Mucosa of stomach (tissue), 1 donor: ENCODE results near the gene MYBPC2.
"Not testable (repeated sequence)": the region's sequence is repeated elsewhere in the genome, so short reads cannot be mapped to it uniquely, and the experiment has no call there.

ENCODE experiments used
- H3K27me3 ChIP-seq: one replicate; pipeline ENCODE4 v1.7.0; 2013; ENCODE audit warnings: mild to moderate bottlenecking, low read length; ENCODE audit not compliant: control insufficient read depth, insufficient read depth
- H3K36me3 ChIP-seq: one replicate; pipeline ENCODE4 v1.7.0; 2013; ENCODE audit warnings: low read length; ENCODE audit not compliant: control insufficient read depth, insufficient read depth
- H3K4me1 ChIP-seq: one replicate; pipeline ENCODE4 v1.7.0; 2013; ENCODE audit warnings: mild to moderate bottlenecking, low read length; ENCODE audit not compliant: control insufficient read depth, insufficient read depth
- H3K4me3 ChIP-seq: one replicate; pipeline ENCODE4 v1.7.0; 2013; ENCODE audit warnings: low read length
- H3K9ac ChIP-seq: one replicate; pipeline ENCODE4 v1.7.0; 2013; ENCODE audit warnings: mild to moderate bottlenecking, low read length, moderate library complexity
- H3K9me3 ChIP-seq: one replicate; pipeline ENCODE4 v1.7.0; 2013; ENCODE audit warnings: mild to moderate bottlenecking, low read length, moderate library complexity; ENCODE audit not compliant: control insufficient read depth
- donor health status: Pancreatic carcinoma.

The MYBPC2 gene

DNA sequence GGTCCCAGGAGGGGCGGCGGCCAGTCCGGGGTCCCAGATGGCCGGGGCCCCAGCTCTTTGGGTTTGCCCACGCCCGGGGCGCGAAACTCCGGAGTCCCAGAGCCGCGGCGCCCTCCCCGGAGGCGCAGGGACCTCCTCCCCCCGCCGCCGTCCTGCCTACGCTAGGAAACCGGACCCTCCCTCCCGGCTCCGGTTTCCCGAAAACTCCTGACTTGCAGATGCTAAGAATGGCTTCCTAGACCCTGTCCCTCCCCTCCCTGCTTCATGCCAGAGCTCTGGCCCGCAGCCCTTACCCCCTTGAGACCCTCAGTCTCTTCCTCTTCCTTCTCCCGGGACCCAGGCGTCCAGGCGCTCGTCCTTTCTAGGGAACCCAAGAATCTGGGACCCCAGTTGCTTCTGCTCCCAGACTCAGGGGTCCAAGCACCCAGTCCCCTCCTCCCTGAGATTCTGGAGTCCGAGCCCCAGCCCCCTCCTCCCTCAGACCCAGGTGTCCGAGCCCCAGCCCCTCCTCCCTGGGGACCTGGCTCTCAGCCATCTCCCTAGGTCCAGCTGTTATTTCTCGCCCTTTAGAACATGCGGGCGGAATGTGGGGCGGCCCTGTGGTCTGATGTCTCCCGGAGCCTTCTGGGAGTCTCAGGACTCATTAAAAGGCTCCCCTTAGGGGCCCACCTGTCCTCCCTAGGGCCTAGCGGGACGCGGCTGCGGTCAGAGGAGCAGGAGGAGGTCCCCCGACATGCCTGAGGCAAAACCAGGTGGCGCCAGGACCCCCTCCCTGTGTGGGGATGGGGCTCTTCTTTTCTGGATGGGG is at the start of gene MYBPC2:
Gene MYBPC2, plus strand, starts transcription at position 672 of the 808 bp plus-strand sequence. Its CDS starts 62 bp downstream, at position 734.
- H3K4me1 ChIP-seq = peaks cover 17% of the 10 kb centered on the region

DNA sequence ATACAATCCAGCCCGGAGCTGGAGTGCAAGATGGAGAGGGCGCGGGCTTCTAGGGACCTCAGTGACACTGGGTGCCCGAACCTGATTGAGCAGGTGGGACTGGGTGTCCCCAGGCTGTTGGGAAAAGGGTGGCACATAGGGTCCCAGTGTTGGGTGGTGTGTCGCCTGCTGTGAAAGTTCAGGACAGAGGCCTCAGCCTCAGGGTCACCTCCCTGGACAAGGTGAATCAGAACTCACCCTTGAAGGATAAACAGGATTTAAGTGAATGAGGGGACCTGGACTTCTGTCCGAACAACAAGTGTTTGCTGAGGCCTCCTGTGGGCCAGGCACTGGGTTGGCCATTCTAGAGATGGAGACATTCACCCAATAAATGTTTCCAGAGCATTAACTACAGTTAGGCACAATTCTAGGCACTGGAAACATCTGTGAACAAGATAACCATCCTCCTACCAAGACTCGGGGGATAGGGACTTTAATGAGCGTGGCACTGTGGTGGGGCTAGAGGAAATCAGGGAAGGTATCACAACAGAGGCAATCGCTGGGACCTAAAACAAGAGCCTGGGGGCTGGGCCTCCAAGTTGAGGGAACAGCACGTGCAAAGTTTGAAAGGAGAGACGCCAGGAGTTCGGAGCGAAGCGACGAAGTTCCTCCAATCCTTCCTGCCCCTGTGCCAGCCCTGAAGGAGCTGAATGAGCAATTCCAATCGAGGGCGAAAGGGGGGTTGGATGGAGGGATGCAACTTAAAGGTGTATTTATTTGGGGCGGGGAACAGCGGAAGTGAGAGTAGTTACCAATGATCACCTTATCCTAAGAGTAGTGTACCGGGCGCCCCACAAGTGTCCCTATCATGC is 49.5 kb upstream of the MYBPC2 start:
- Histone ChIP-seq H3K36me3 (peaks cover 24% of the 10 kb centered on the region), H3K4me1 (peaks cover 5% of the 10 kb centered on the region), H3K9ac (peak overlapping the region; percentile 47), H3K9me3 (no peaks in the 10 kb centered on the region), H3K27me3 (no peaks in the 10 kb centered on the region), H3K4me3 (peak overlapping the region; percentile 28)

More for the DNA sequence above, at the start of gene MYBPC2:
- Histone ChIP-seq H3K36me3 (no peaks in the 10 kb centered on the region), H3K4me3 (peak within 1 kb of the TSS; percentile 22), H3K9ac (peak within 1 kb of the TSS; percentile 24), H3K27me3 (peaks cover 51% of the 10 kb centered on the region), H3K9me3 (no peaks in the 10 kb centered on the region)

DNA sequence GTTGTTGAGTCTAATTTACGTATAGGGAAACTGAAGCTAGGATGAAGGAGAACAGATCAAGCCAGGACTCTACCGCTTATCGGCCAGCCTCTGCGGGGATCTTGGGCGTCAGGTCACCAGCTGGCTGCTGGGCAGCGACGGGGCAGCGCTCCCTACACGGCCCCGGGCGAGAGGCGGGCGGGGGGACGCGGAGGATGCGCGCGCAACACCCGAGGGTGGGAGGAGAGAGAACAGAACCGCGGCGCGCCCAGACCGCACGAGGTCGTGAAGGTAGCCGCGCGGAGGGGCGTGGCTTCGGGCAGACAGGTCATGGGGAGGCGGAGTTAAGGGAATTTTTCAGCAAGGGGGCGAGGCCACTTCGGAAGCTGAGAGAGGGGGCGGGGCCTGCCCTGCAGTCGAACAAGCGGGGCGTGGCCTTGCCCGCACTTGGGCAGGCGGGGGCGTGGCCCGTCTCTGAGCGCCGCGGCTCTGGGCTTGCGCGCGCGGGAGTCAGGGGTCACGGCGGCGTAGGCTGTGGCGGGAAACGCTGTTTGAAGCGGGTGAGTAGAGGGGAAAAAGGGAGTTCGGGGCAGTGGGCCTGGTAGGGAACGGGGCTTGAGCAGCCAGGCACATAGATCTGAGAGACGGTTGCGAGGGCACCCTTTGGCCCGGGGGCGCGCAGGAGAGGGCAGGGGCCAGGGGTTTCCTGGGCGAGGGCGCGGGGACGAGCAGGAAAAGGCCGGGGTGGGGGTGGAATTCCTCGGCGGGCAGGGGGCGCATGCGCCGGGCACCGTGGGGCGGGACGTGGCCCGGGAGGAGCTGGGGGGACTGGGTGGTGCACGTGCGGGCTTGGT is 48.6 kb upstream of the MYBPC2 start, which contains the start of gene POLD1:
Gene POLD1, plus strand, starts transcription at position 496 of the 833 bp plus-strand sequence. CDS start 14,505 bp downstream, outside the sequence.
- H3K4me3 ChIP-seq = peak within 1 kb of the TSS; percentile 28
- H3K4me1 ChIP-seq = peaks cover 5% of the 10 kb centered on the region
- H3K36me3 ChIP-seq = peaks cover 16% of the 10 kb centered on the region
- no peaks in the 10 kb centered on the region for H3K27me3 ChIP-seq
- peak within 1 kb of the TSS; percentile 67 for H3K9ac ChIP-seq
- no peaks in the 10 kb centered on the region for H3K9me3 ChIP-seq

DNA sequence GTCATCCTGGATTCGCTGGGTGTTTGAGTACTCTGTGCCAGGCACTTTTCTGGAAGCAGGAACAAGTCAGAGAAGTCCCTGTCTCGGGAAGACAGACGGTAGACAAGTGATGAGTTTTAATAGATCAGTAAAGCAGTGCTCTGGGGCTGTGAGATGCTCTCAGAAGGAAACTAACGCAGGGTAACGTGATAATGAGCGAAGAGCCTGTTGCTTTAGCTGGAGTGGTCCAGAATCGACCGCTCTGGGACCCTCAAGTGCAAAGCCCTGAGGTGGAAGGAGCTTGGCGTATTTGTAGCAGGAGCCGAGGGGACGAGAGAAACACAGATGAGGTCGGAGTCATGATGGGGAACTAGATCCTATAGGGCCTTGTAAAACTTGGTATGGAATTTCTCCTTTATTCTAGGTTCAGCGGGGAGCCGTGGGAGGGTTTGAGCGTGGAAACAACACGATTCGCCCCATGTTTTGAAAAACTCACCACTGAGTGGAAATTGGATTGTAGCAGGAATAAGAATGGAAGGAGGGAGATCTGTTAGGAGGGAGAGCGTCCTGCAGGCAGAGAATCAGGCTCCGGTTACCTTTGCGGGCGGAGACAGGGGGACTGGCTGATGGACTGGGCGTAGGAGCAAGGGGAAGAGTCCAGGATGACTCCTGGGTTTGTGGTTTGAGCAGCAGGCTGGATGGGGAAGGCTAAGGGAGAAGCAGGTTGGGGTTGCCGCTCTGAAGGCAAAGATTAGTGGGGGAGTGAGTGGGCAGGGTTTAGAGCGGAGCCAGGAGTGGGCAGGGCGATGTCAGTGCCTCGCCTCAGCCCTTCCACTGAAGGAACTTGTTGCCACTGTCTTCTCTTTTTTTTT is 47.8 kb upstream of the MYBPC2 start:
- Histone ChIP-seq H3K9ac (peak overlapping the region; percentile 67), H3K4me3 (no peak overlapping the region), H3K4me1 (peaks cover 5% of the 10 kb centered on the region)

DNA sequence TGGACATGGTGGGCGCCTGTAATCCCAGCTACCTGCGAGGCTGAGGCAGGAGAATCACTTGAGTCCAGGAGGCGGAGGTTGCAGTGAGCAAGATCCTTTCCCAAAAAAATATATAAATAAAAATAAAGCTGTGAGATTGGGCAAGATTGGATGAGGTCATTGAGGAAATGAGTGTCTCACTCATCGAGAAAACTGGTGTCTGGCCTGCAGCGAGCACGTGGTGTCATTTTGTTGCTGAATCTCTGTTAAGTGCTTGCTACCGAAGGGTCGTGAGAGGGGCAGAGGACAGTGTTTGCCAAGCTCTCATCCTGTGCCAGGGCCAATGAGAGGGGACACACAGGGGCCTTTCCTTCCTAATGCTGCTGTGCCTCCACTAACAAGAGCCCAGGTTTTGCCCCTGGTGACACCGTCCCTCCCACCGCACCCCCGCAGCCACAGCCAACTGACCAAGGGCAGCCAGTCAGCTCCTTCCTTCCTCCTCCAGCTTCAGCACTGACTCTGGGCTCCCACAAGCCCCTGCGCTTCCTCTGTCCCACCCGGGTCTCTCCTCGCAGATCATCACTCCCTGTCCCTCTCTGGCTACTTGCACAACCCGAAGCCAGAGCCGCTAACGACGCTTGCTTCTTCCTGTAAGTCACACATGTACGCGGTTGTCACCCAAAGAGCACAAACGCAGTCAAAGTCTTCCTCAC is 45.4 kb upstream of the MYBPC2 start:
- H3K27me3 ChIP-seq = no peaks in the 10 kb centered on the region
- no peak overlapping the region for H3K4me3 ChIP-seq
- no peak overlapping the region for H3K9ac ChIP-seq

More for the DNA sequence above, 47.8 kb upstream of the MYBPC2 start:
- no peaks in the 10 kb centered on the region for H3K9me3 ChIP-seq
- H3K36me3 ChIP-seq = peaks cover 12% of the 10 kb centered on the region
- no peaks in the 10 kb centered on the region for H3K27me3 ChIP-seq

DNA sequence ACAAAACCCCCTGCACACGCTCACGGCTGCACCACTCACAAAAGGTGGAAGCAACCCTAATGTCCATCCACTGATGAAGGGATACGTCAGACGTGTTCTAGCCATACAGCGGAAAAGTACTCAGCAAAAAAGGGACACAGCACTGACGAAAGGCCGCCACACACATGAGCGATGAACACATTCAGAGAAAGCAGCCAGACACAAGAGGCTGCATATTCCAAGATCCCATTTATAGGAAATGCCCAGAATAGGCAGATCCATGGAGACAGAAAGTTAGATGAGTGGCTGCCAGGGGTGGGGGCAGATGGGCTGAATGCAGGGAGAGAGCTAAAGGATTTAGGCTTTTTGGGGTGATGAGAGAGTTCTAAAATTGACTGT is 44.8 kb upstream of the MYBPC2 start:
- Histone ChIP-seq H3K27me3 (no peaks in the 10 kb centered on the region), H3K4me1 (peaks cover 5% of the 10 kb centered on the region), H3K9ac (no peak overlapping the region), H3K4me3 (no peak overlapping the region), H3K36me3 (no peaks in the 10 kb centered on the region), H3K9me3 (no peaks in the 10 kb centered on the region)

More for the DNA sequence above, 45.4 kb upstream of the MYBPC2 start:
- Histone ChIP-seq H3K36me3 (no peaks in the 10 kb centered on the region), H3K9me3 (no peaks in the 10 kb centered on the region), H3K4me1 (peaks cover 5% of the 10 kb centered on the region)

DNA sequence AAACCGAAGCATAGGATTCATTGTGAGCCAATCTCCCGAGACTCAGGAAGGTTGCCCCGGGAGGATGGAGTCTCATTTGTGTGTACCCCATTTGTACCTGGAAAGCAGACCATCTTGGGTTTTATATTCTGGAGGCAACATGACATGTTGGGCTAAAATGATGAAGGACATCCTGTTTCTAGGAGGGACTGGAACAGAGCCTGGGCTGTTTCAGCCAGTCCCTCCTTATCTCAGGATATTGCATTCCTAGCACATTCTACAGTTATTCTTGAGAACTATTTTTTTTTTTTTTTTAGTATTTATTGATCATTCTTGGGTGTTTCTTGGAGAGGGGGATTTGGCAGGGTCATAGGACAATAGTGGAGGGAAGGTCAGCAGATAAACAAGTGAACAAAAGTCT is 42.4 kb upstream of the MYBPC2 start:
- H3K36me3 ChIP-seq, H3K9ac ChIP-seq, H3K4me3 ChIP-seq, H3K4me1 ChIP-seq, H3K9me3 ChIP-seq, H3K27me3 ChIP-seq: not testable (repeated sequence)

DNA sequence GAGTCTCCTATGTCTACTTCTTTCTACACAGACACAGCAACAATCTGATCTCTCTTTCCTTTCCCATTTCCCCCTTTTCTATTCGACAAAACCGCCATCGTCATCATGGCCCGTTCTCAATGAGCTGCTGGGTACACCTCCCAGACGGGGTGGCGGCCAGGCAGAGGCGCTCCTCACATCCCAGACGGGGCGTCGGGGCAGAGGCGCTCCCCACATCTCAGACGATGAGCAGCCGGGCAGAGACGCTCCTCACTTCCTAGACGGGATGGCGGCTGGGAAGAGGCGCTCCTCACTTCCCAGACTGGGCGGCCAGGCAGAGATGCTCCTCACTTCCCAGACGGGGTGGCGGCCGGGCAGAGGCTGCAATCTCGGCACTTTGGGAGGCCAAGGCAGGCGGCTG is 41.7 kb upstream of the MYBPC2 start:
- not testable (repeated sequence) for H3K36me3 ChIP-seq, H3K27me3 ChIP-seq, H3K9ac ChIP-seq, H3K4me3 ChIP-seq, H3K4me1 ChIP-seq, H3K9me3 ChIP-seq

DNA sequence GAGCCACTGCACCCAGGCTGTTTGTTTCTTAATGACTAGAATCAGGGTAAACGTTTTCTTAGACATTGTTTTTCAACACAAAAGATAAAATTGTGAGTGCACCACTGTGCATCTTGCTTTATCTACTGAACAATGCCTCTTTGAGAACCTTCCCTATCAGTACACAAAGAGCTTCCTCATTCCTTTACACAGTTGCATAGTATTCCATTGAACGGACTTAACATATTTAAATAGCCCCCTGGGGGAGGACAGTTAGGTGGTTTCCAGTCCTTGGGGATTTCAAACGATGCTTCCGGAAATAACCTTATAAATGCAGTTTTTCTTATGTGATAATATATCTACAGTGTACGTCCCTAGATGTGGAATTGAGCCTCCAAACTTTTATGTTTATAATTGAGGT is 39.9 kb upstream of the MYBPC2 start:
- no peaks in the 10 kb centered on the region for H3K4me1 ChIP-seq
- no peaks in the 10 kb centered on the region for H3K27me3 ChIP-seq
- H3K4me3 ChIP-seq = no peak overlapping the region
- H3K36me3 ChIP-seq = no peaks in the 10 kb centered on the region
- no peaks in the 10 kb centered on the region for H3K9me3 ChIP-seq
- no peak overlapping the region for H3K9ac ChIP-seq

DNA sequence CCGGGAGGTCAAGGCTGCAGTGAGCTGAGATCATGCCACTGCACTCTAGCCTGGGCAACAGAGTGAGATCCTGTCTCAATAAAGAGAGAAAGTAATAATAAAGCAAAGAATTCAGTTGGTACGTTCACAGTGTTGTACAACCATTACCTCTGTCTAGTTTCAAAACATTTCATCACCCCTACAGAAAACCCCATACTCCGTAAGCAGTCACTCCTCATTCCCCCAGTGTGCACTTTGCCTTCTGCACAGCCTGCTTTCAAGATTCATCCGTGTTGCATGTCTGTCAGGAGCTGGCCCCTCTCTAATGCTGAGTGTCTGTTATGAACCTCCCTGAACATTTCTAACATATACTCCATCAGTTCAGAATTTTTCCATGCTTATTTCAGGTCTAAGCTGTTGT is 39.1 kb upstream of the MYBPC2 start:
- Histone ChIP-seq H3K9me3 (no peaks in the 10 kb centered on the region), H3K4me3 (no peak overlapping the region), H3K4me1 (no peaks in the 10 kb centered on the region), H3K27me3 (no peaks in the 10 kb centered on the region), H3K36me3 (no peaks in the 10 kb centered on the region), H3K9ac (no peak overlapping the region)
